Gastrocnemius medialis (tissue), 4 donors: ENCODE measurements around the gene ARID5B. TPM values are rescaled to one million over a fixed set of nuclear protein-coding genes. Genes with fewer than 3 reads are reported as not detected.
A peak's percentile ranks its signal among the peaks of the same experiment; 100 is the strongest.

ENCODE experiments used
- ATAC-seq, 2 donors: fragments of 150-250 bp; one replicate each; pipeline ENCODE4 v1.9.1; 2016
- DNase-seq, 2 donors: peaks; one replicate each; pipeline ENCODE4 v3.0.0-alpha.2; 2019
- H3K27ac ChIP-seq, 4 donors: fragments of 200-600 bp; sonication (generic); 1 replicate in 1 of 4; 2 replicates in 3 of 4; pipeline ENCODE4 v1.5.1; 2016 to 2018; ENCODE audit warnings: mild to moderate bottlenecking in 2 of 4, moderate library complexity in 1 of 4
- H3K27me3 ChIP-seq, 3 donors: fragments of 200-600 bp; sonication (generic) in 2 of 3; 1 replicate in 1 of 3; 2 replicates in 2 of 3; pipeline versions ENCODE4 v1.5.1 to v1.6.0; 2016 to 2019; ENCODE audit warnings: mild to moderate bottlenecking in 1 of 3, moderate library complexity in 1 of 3
- H3K36me3 ChIP-seq, 2 donors: fragments of 200-600 bp; sonication (generic) in 1 of 2; one replicate each; pipeline ENCODE4 v1.5.1; 2017 to 2018
- H3K4me1 ChIP-seq, 2 donors: fragments of 200-600 bp; sonication (generic) in 1 of 2; one replicate each; pipeline ENCODE4 v1.5.1; 2016 to 2017; ENCODE audit warnings: mild to moderate bottlenecking in 2 of 2
- H3K4me3 ChIP-seq, 4 donors: fragments of 200-600 bp; sonication (generic) in 3 of 4; 1 replicate in 1 of 4; 2 replicates in 3 of 4; pipeline ENCODE4 v1.5.1; 2016 to 2019; ENCODE audit warnings: mild to moderate bottlenecking in 2 of 4
- H3K9me3 ChIP-seq, 3 donors: fragments of 200-600 bp; sonication (generic) in 2 of 3; 1 replicate in 1 of 3; 2 replicates in 2 of 3; pipeline ENCODE4 v1.5.1; 2016 to 2019
- POLR2A ChIP-seq, 2 donors: fragments of 450-650 bp; IDR thresholded peaks; one replicate each; pipeline ENCODE4 v1.6.1; 2017; ENCODE audit warnings: antibody characterized with exemption in 2 of 2, mild to moderate bottlenecking in 2 of 2, moderate library complexity in 2 of 2
- in situ Hi-C, 4 donors: fragments of 200-750 bp; cut with MboI; loops; one replicate each; pipeline versions ENCODE4 v1.15.0 to v1.8.0; 2017; ENCODE audit warnings: low sequenced_read_pairs in 4 of 4
- intact Hi-C: fragments of 100-400 bp; cut with DNase I; formaldehyde crosslinking; loops from one replicate; pipeline ENCODE4 v1.15.1; 2023; ENCODE audit warnings: low total_unique reads
- total RNA-seq, 4 donors: library from RNA; depleted of rRNA; stranded (reverse); fragments of >200 nt; gene quantifications; one replicate each; pipeline versions ENCODE4 v1.1.0 to v1.2.3, GENCODE V29; 2016
- TF ChIP-seq, protein P1 (sequence below), 5 experiments: fragments of 450-650 bp in 3 of 5; fragments of 200-600 bp in 2 of 5; sonication (generic) in 2 of 5; IDR thresholded peaks in 4 of 5; conservative IDR thresholded peaks in 1 of 5; 1 replicate in 4 of 5; 2 replicates in 1 of 5; pipeline ENCODE4 v1.5.1; 2016 to 2019; ENCODE audit warnings: antibody characterized with exemption in 5 of 5, mild to moderate bottlenecking in 3 of 5, moderate library complexity in 3 of 5

The ARID5B gene
- total RNA-seq, 4 donors from 2014 or later = 156 to 512 (median 263) TPM

DNA sequence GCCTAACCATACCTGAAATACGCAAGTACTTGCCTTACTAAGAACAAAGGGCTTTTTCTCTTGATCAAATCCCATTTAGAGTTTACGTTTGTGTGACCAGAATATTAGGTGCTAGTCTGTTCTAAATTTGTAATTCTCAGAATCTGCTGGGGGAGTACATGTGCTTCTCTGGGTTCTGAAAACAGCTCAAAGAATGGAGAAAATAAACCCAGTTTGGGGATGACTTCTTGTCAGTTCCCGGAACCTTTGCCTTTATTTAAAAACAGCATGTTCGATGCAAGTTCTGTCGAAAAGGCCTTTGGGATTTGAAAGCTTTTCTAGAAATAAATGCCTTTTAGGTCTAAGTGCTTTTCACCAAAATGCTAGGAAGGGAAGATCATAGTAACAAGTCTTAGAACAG, 147.0 kb downstream of the ARID5B start:
- no peak for ATAC-seq
- Histone ChIP-seq H3K4me3 (peak overlapping the region; percentile 70 to 79 (median 74)), H3K27me3 (no peaks in the 10 kb centered on the region), H3K4me1 (peaks cover 40 to 50% of the 10 kb centered on the region in 2 donors), H3K36me3 (peaks cover 0 to 31% of the 10 kb centered on the region in 2 donors), H3K9me3 (no peaks in the 10 kb centered on the region), H3K27ac (peak overlapping the region; percentile 95 to 99 (median 96))
- in situ Hi-C loops = loop anchor here in 1 of 4 donors (25.0 kb wide), 1 partner anchor 1064 kb away; no protein-coding TSS in a partner anchor
- intact Hi-C loops = loop anchor here (2.0 to 10.0 kb wide), 7 partner anchors 20 to 1106 kb away; partner anchors contain the start of gene RHOBTB1
- DNase-seq = no peak
- TF ChIP-seq, protein P1, sequence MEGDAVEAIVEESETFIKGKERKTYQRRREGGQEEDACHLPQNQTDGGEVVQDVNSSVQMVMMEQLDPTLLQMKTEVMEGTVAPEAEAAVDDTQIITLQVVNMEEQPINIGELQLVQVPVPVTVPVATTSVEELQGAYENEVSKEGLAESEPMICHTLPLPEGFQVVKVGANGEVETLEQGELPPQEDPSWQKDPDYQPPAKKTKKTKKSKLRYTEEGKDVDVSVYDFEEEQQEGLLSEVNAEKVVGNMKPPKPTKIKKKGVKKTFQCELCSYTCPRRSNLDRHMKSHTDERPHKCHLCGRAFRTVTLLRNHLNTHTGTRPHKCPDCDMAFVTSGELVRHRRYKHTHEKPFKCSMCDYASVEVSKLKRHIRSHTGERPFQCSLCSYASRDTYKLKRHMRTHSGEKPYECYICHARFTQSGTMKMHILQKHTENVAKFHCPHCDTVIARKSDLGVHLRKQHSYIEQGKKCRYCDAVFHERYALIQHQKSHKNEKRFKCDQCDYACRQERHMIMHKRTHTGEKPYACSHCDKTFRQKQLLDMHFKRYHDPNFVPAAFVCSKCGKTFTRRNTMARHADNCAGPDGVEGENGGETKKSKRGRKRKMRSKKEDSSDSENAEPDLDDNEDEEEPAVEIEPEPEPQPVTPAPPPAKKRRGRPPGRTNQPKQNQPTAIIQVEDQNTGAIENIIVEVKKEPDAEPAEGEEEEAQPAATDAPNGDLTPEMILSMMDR (IDR thresholded peaks at IDR 0.05 in 4 of 5, conservative IDR thresholded peaks at IDR 0.05 in 1 of 5) = no peak
- TF ChIP-seq POLR2A (IDR thresholded peaks at IDR 0.05) = no peak

DNA sequence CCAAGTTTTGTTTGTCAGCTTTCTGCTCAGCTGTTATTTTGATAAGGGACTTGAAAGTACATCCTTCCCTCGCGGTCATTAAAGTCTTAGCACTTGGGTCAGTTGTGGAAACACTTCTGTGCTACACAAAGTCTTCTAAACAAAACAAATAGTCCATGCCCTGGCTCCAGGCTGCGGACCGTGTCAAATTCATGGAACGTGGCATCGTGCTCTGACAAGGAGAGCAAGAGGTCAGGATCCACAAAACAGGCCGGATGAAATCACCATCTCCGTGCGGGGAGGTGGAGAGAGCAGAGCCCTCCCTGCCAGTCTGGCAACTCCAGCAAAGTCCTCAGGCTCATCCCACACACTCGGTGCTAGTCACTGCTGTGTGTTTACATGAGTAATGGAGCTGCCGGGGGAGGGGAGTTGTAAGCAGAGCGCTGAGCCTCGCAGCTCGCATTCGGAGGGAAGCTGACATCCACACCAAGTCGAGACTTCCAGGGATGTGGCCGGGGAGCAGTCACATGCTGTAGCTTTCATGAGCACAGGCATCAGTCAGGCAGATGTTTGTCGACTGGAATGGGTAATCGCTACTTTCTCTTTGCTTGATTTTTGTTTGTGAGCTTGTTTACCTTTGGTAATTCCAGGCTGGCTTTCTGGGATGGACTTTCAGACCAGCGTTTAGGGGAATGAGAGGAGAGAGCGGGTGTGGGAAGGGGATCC, 147.6 kb downstream of the ARID5B start:
- in situ Hi-C loops = loop anchor here in 1 of 4 donors (25.0 kb wide), 1 partner anchor 1063 kb away; no protein-coding TSS in a partner anchor
- Histone ChIP-seq H3K9me3 (no peaks in the 10 kb centered on the region), H3K4me1 (peaks cover 40 to 50% of the 10 kb centered on the region in 2 donors), H3K36me3 (peaks cover 3 to 37% of the 10 kb centered on the region in 2 donors), H3K27ac (peak overlapping the region; percentile 95 to 99 (median 96)), H3K27me3 (no peaks in the 10 kb centered on the region), H3K4me3 (peak overlapping the region; percentile 70 to 79 (median 74))
- peak; percentile 98 to 99 for DNase-seq
- intact Hi-C loops = loop anchor here (2.0 to 10.0 kb wide), 7 partner anchors 20 to 1107 kb away; partner anchors contain the start of gene RHOBTB1
- TF ChIP-seq, protein P1 (IDR thresholded peaks at IDR 0.05 in 4 of 5, conservative IDR thresholded peaks at IDR 0.05 in 1 of 5) = no peak
- peak; percentile 96 to 98 for TF ChIP-seq POLR2A (IDR thresholded peaks at IDR 0.05)
- ATAC-seq = peak; percentile 48 to 75

DNA sequence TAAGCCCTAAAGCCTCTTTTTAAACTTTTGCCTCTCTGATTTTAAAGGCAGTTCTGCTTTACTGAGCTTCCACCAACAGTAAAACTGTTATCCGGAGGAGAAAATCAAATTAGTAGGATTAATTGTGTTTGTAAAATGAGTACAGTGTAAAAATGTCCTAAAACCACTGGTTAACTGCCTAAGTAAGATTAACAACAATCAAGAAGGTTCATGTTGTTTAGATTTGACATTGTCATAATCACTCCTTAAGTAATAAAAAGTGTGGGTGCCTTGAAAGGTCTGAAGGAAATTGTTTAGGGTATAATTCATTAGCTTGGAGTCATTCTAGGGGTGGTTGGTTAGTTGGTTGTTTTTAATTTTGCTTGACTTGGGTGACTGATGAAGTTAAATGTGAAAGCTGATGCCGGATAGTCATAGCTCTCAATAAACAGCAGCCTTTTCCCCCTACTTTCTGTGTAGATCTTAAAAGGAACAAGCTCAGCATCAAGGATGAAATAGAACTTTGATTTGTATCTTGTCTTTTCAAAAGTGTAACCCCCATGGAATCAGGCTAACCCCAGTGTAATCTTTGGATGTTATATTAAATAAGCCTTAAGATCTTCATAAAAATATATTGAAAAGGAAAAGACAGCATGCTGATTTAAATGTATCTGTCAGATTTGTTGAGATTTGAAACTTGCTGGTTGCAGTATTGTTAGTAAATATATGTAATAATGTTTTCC, 148.3 kb downstream of the ARID5B start:
- Histone ChIP-seq H3K27me3 (no peaks in the 10 kb centered on the region), H3K36me3 (peaks cover 8 to 44% of the 10 kb centered on the region in 2 donors), H3K9me3 (no peaks in the 10 kb centered on the region), H3K4me1 (peaks cover 41 to 56% of the 10 kb centered on the region in 2 donors), H3K27ac (peak overlapping the region; percentile 95 to 99 (median 96)), H3K4me3 (peak overlapping the region; percentile 70 to 79 (median 74))
- no peak for TF ChIP-seq POLR2A (IDR thresholded peaks at IDR 0.05)
- TF ChIP-seq, protein P1 (IDR thresholded peaks at IDR 0.05 in 4 of 5, conservative IDR thresholded peaks at IDR 0.05 in 1 of 5) = no peak
- ATAC-seq = no peak
- intact Hi-C loops (loop anchor here (2.0 to 10.0 kb wide), 8 partner anchors 19 to 1215 kb away; partner anchors contain the start of gene RHOBTB1), in situ Hi-C loops (loop anchor here in 2 of 4 donors (10.0 to 25.0 kb wide), 5 partner anchors 1063 to 1665 kb away; partner anchors contain the start of gene RHOBTB1 (in 1 of the 2))
- no peak for DNase-seq

DNA sequence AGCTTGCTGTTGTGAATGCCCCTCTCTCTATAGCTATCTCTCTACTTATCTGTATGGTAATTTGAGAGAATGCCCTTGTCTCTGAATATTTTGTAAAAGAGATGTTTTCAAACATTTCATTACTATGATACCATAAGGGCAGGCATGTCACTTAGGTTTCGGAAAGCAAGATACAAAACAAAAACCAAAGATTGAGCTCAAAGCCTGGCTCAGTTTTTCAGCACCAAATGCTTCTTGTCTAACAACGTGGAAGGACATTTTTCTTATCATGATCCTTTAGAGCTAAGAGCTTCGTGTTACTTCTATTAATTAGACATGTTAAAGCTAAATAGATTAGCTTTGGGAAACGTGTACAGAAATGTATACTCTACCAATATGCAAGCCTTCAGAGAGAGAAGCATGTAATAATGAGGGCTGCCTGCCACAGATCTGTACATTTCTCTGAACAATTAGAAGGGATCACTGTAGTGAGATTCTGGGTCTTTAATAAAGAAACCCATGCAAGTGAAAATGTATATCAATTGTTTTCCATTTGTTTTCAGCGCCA, 148.9 kb downstream of the ARID5B start:
- DNase-seq = no peak
- no peaks in the 10 kb centered on the region for H3K27me3 ChIP-seq
- H3K36me3 ChIP-seq = peaks cover 8 to 50% of the 10 kb centered on the region in 2 donors
- in situ Hi-C loops (loop anchor here in 2 of 4 donors (10.0 to 25.0 kb wide), 4 partner anchors 1113 to 1664 kb away; partner anchors contain the start of gene RHOBTB1 (in 1 of the 2)), intact Hi-C loops (loop anchor here (10.0 kb wide), 1 partner anchor 1214 kb away; no protein-coding TSS in a partner anchor)
- H3K4me1 ChIP-seq = peaks cover 40 to 63% of the 10 kb centered on the region in 2 donors
- no peaks in the 10 kb centered on the region for H3K9me3 ChIP-seq
- H3K27ac ChIP-seq = peak overlapping the region; percentile 95 to 99 (median 96)
- H3K4me3 ChIP-seq = peak overlapping the region; percentile 70 to 79 (median 74)
- TF ChIP-seq, protein P1 (IDR thresholded peaks at IDR 0.05 in 4 of 5, conservative IDR thresholded peaks at IDR 0.05 in 1 of 5) = no peak
- no peak for TF ChIP-seq POLR2A (IDR thresholded peaks at IDR 0.05)
- ATAC-seq = no peak
